Liver (tissue), 9 donors: ENCODE measurements around the gene MTIF2. TPM values are rescaled to one million over a fixed set of nuclear protein-coding genes. Genes with fewer than 3 reads are reported as not detected.
"Not testable (repeated sequence)": the region's sequence is repeated elsewhere in the genome, so short reads cannot be mapped to it uniquely, and the experiment has no call there.

Experiments used
- DNase-seq: peaks from one replicate; pipeline ENCODE4 v3.0.0-alpha.2; 2017; ENCODE audit warnings: low spot score
- H3K27ac ChIP-seq, 2 donors: one replicate each; pipeline ENCODE4 v1.7.0; 2013; ENCODE audit warnings: inconsistent platforms in 2 of 2, low read length in 2 of 2, control low read depth in 1 of 2, low read depth in 1 of 2, mild to moderate bottlenecking in 1 of 2
- H3K27me3 ChIP-seq, 4 donors: one replicate each; pipeline versions ENCODE4 v1.6.1 to v1.7.0; 2013; ENCODE audit warnings: low read length in 3 of 4, inconsistent platforms in 1 of 4, mild to moderate bottlenecking in 1 of 4, moderate library complexity in 1 of 4; ENCODE audit not compliant: control insufficient read depth in 4 of 4, insufficient read depth in 4 of 4
- H3K36me3 ChIP-seq, 4 donors: one replicate each; pipeline versions ENCODE4 v1.6.1 to v1.7.0; 2013; ENCODE audit warnings: low read length in 3 of 4, mild to moderate bottlenecking in 3 of 4, low read depth in 1 of 4, moderate library complexity in 1 of 4; ENCODE audit not compliant: control insufficient read depth in 4 of 4, insufficient read depth in 3 of 4
- H3K4me1 ChIP-seq, 4 donors: one replicate each; pipeline versions ENCODE4 v1.6.1 to v1.7.0; 2013; ENCODE audit warnings: low read length in 3 of 4, mild to moderate bottlenecking in 3 of 4, moderate library complexity in 1 of 4; ENCODE audit not compliant: control insufficient read depth in 4 of 4, insufficient read depth in 4 of 4
- H3K4me3 ChIP-seq, 3 donors: one replicate each; pipeline versions ENCODE4 v1.6.1 to v1.7.0; 2013; ENCODE audit warnings: low read length in 3 of 3, control low read depth in 1 of 3, low read depth in 1 of 3, mild to moderate bottlenecking in 1 of 3
- H3K9ac ChIP-seq, 2 donors: one replicate each; pipeline ENCODE4 v1.7.0; 2013; ENCODE audit warnings: low read length in 2 of 2, mild to moderate bottlenecking in 2 of 2, moderate library complexity in 2 of 2, control low read depth in 1 of 2, low read depth in 1 of 2
- H3K9me3 ChIP-seq, 4 donors: one replicate each; pipeline versions ENCODE4 v1.6.1 to v1.7.0; 2013; ENCODE audit warnings: low read length in 3 of 4; ENCODE audit not compliant: control insufficient read depth in 4 of 4
- EGR1 ChIP-seq, 2 donors: IDR thresholded peaks; 2 replicates each; pipeline ENCODE4 v1.6.1; 2016 to 2018; ENCODE audit warnings: antibody characterized with exemption in 2 of 2, low read depth in 2 of 2
- FOXA1 ChIP-seq: IDR thresholded peaks from 2 replicates; pipeline ENCODE4 v1.6.1; 2016; ENCODE audit warnings: antibody characterized with exemption
- HNF4A ChIP-seq, 2 donors: conservative IDR thresholded peaks; 2 replicates each; pipeline ENCODE4 v1.6.1; 2016; ENCODE audit warnings: antibody characterized with exemption in 2 of 2, mild to moderate bottlenecking in 2 of 2
- JUND ChIP-seq, 2 donors: IDR thresholded peaks; 2 replicates each; pipeline ENCODE4 v1.6.1; 2016; ENCODE audit warnings: antibody characterized with exemption in 2 of 2
- RAD21 ChIP-seq, 2 donors: IDR thresholded peaks; 2 replicates each; pipeline ENCODE4 v1.6.1; 2016; ENCODE audit warnings: antibody characterized with exemption in 2 of 2, mild to moderate bottlenecking in 2 of 2
- REST ChIP-seq: IDR thresholded peaks from 2 replicates; pipeline ENCODE4 v1.6.1; 2016; ENCODE audit warnings: antibody characterized with exemption, mild to moderate bottlenecking
- RXRA ChIP-seq, 2 donors: IDR thresholded peaks; 2 replicates each; pipeline ENCODE4 v1.6.1; 2017 to 2018; ENCODE audit warnings: antibody characterized with exemption in 2 of 2, mild to moderate bottlenecking in 1 of 2
- SP1 ChIP-seq: IDR thresholded peaks from 2 replicates; pipeline ENCODE4 v1.6.1; 2018; ENCODE audit warnings: antibody characterized with exemption, mild to moderate bottlenecking
- TAF1 ChIP-seq: conservative IDR thresholded peaks from 2 replicates; pipeline ENCODE4 v1.6.1; 2016; ENCODE audit warnings: antibody characterized with exemption, mild to moderate bottlenecking
- YY1 ChIP-seq: IDR thresholded peaks from 2 replicates; pipeline ENCODE4 v1.6.1; 2016; ENCODE audit warnings: antibody characterized with exemption, mild to moderate bottlenecking
- WGBS: extraction: QIAGEN DNeasy Blood & Tissue Kit; methylation state at CpG from one replicate; pipeline ENCODE4 v1.1.7; 2013; 5-methylcytosine and 5-hydroxymethylcytosine counted together
- polyA plus RNA-seq, 2 donors: library from polyadenylated mRNA; stranded (reverse) in 1 of 2; unstranded in 1 of 2; fragments of 200-250 nt in 1 of 2; fragments of >200 nt in 1 of 2; fragmentation: Nextera tagmentation in 1 of 2; extraction: Ambion mirVana in 1 of 2; gene quantifications; one replicate each; pipeline versions ENCODE4 v1.2.1 to v1.2.3, GENCODE V29; 2013 to 2015
- total RNA-seq, 2 donors: library from RNA; depleted of rRNA; stranded (reverse); fragments of >200 nt; gene quantifications; one replicate each; pipeline ENCODE4 v1.2.3, GENCODE V29; 2014
- TF ChIP-seq, protein P1 (sequence below): fragments of 150-350 bp; IDR thresholded peaks from 2 replicates; pipeline ENCODE4 v1.5.1; 2017; ENCODE audit warnings: improper control_type of control experiment, low read depth, low read length; ENCODE audit not compliant: missing input control
- TF ChIP-seq, protein P2 (sequence below): IDR thresholded peaks from 2 replicates; pipeline ENCODE4 v1.6.1; 2016; ENCODE audit warnings: antibody characterized with exemption
- donor health status: healthy.
- donor health status: healthy.
- donor health status: healthy.
- donor health status: healthy.
- donor health status: healthy.

The MTIF2 gene
- total and polyA plus RNA-seq, 4 donors: 15.4 to 29.7 (median 18.2) TPM

DNA sequence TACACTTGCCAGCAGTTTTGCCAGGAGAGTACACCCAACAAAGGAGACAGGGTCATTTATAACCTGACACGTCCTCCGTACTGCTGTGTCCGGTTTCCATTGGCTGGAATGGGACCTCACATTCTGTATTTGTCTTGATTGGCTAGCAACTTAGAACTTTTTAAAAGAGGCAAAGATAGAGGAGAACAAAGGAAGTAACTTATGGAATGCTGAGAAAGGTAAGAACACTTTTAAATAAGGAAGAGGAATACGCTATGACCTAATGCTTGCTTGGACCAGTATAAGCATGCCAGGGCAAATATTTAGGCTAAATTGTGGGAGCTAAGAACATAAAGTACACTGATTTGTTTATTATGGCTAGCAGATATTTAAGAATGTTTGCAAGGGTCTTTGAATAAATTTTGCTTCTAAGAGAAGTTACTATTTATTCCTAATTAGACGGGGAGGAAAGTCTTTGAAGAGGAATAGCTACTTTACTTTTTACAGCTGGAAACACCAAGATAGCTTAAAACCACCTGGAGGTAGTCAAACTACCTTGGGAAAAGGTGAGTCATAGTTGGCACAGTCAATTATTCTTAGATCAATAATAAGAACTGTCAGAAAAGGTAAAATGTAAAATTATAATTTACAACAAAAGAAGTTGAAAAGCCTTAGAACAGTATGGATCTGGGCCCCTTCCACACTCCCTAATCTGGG lies 12.0 kb upstream of the MTIF2 start:
- DNase-seq, H3K4me3 ChIP-seq, H3K9ac ChIP-seq, H3K27ac ChIP-seq, H3K27me3 ChIP-seq, H3K36me3 ChIP-seq, H3K9me3 ChIP-seq: not testable (repeated sequence)
- peaks cover 0 to 11% (median 5%) of the 10 kb centered on the region in 4 donors for H3K4me1 ChIP-seq
- WGBS: 96% methylated on average over 5 of the region's 5 CpGs

GRCh38 chr2:55279859-55280424 lies 10.9 kb upstream of the MTIF2 start:
- not testable (repeated sequence) for H3K9me3 ChIP-seq, DNase-seq, H3K9ac ChIP-seq, H3K27ac ChIP-seq, H3K36me3 ChIP-seq, H3K4me3 ChIP-seq, H3K27me3 ChIP-seq
- H3K4me1 ChIP-seq: peaks cover 0 to 11% (median 4%) of the 10 kb centered on the region in 4 donors
- 68% methylated on average over 7 of the region's 7 CpGs for WGBS

DNA sequence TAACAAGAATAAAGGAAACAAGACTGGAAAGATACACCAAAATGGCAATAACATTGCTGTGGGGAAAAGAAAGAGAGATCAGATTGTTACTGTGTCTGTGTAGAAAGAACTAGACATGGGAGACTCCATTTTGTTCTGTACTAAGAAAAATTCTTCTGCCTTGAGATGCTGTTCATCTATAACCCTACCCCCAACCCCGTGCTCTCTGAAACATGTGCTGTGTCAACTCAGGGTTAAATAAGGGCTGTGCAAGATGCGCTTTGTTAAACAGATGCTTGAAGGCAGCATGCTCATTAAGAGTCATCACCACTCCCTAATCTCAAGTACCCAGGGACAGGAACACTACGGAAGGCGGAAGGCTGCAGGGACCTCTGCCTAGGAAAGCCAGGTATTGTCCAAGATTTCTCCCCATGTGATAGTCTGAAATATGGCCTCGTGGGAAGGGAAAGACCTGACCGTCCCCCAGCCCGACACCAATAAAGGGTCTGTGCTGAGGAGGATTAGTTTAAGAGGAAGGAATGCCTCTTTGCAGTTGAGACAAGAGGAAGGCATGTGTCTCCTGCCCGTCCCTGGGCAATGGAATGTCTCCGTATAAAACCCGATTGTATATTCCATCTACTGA lies 10.3 kb upstream of the MTIF2 start:
- not testable (repeated sequence) for H3K9me3 ChIP-seq, H3K27me3 ChIP-seq, H3K4me3 ChIP-seq, H3K36me3 ChIP-seq, DNase-seq, H3K27ac ChIP-seq, H3K9ac ChIP-seq
- H3K4me1 ChIP-seq: peaks cover 0 to 11% (median 4%) of the 10 kb centered on the region in 4 donors
- 67% methylated on average over 10 of the region's 10 CpGs for WGBS

DNA sequence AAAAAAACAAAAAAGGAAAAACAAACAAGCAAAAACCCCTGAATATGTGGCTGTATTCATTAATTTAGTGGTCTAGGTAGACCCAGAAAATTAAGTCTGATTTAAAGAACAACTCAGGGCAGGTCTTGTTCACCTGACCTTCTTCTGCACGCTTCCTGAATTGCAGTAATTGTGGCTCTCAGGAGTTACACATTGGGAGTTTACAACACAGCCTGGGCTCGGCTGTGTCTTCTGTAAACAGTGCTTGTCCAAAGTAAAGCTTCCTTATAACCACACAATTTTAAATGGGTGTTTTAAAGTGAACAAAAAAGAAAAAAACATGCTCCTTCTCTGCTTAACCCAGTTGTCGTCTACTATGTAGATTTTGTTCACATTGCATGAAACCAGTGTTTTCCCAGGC lies 8.3 kb upstream of the MTIF2 start:
- no peak overlapping the region for H3K9ac ChIP-seq
- DNase-seq: no peak
- WGBS: 56% methylated on average over 3 of the region's 3 CpGs

More for the DNA sequence above, 8.3 kb upstream of the MTIF2 start:
- no peaks in the 10 kb centered on the region for H3K36me3 ChIP-seq
- TF ChIP-seq HNF4A (conservative IDR thresholded peaks at IDR 0.05): no peak
- TF ChIP-seq FOXA1: no peak
- TF ChIP-seq RXRA (IDR thresholded peaks at IDR 0.05): no peak
- TF ChIP-seq SP1: no peak
- no peak for TF ChIP-seq EGR1 (IDR thresholded peaks at IDR 0.05; ENCODE audit: low read depth in 2 of 2)
- no peak for TF ChIP-seq REST
- TF ChIP-seq RAD21 (IDR thresholded peaks at IDR 0.05): no peak
- TF ChIP-seq, protein P1, sequence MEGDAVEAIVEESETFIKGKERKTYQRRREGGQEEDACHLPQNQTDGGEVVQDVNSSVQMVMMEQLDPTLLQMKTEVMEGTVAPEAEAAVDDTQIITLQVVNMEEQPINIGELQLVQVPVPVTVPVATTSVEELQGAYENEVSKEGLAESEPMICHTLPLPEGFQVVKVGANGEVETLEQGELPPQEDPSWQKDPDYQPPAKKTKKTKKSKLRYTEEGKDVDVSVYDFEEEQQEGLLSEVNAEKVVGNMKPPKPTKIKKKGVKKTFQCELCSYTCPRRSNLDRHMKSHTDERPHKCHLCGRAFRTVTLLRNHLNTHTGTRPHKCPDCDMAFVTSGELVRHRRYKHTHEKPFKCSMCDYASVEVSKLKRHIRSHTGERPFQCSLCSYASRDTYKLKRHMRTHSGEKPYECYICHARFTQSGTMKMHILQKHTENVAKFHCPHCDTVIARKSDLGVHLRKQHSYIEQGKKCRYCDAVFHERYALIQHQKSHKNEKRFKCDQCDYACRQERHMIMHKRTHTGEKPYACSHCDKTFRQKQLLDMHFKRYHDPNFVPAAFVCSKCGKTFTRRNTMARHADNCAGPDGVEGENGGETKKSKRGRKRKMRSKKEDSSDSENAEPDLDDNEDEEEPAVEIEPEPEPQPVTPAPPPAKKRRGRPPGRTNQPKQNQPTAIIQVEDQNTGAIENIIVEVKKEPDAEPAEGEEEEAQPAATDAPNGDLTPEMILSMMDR: no peak
- no peak for TF ChIP-seq TAF1
- TF ChIP-seq YY1: no peak
- TF ChIP-seq, protein P2, sequence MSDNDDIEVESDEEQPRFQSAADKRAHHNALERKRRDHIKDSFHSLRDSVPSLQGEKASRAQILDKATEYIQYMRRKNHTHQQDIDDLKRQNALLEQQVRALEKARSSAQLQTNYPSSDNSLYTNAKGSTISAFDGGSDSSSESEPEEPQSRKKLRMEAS: no peak
- TF ChIP-seq JUND (IDR thresholded peaks at IDR 0.05): no peak
- no peak overlapping the region for H3K4me3 ChIP-seq
- H3K27ac ChIP-seq: no peak overlapping the region
- peaks cover 0 to 2% (median 0%) of the 10 kb centered on the region in 4 donors for H3K4me1 ChIP-seq
- no peaks in the 10 kb centered on the region for H3K9me3 ChIP-seq
- no peaks in the 10 kb centered on the region for H3K27me3 ChIP-seq
